ENCODE data around the gene KIF23. TPM values are rescaled to one million over a fixed set of nuclear protein-coding genes. Genes with fewer than 3 reads are reported as not detected.

The KIF23 gene
- polyA plus RNA-seq, 1 of the 3 experiments (the other 2 are of a cell fraction): 25.8 TPM

DNA sequence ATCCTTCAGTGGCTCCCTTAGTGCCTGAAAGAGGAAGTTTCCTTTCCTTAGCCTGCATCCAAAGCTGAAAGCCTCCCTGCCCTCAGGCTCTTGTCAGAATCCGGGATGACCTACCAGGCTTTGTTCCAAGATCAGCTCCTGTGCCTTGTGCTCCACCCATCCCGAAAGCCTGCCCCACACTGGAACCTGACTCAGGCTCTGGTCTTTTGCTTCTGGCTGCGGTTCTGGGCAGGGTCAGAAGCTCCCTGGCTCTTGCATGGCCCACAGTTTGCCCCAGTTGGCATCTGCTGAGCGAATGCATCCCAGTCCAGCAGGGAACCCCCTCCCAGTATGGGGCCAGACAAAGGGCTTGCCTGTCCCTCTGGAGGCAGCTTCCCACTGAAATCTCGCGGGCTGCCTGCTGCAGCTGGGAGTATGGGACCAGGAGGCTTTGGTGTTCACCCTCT, 25.9 kb upstream of the KIF23 start:
- WGBS (ENCODE audit: low lambda C conversion rate): 80% methylated on average over 6 of the region's 6 CpGs
- no peak overlapping the region for H3K4me2 ChIP-seq
- POLR2A ChIA-PET: no interaction called here

More for the DNA sequence above, 25.9 kb upstream of the KIF23 start:
- peaks cover 0 to 6% of the 10 kb centered on the region in 2 experiments; a peak in 1 of 4 replicates for H3K4me1 ChIP-seq (ENCODE audit: control insufficient read depth in 1 of 2, insufficient read depth in 2 of 2, low read depth in 1 of 2, low read length in 1 of 2)
- H3K27ac ChIP-seq (ENCODE audit: low read depth in 2 of 2, low read length in 1 of 2): no peak overlapping the region
- CTCF ChIA-PET: interaction anchor here (0.5 to 1.2 kb wide), 4 partner anchors 329 to 828 kb away, joined by 3 to 5 read pairs (median 3); no protein-coding TSS in a partner anchor
- no peaks in the 10 kb centered on the region for H3K79me2 ChIP-seq (ENCODE audit: insufficient read depth)
- TF ChIP-seq EP300 (IDR thresholded peaks at IDR 0.05; ENCODE audit: borderline replicate concordance in 1 of 2, low read depth in 1 of 2, low read length in 1 of 2): no peak
- TF ChIP-seq FOXM1 (IDR thresholded peaks at IDR 0.05; ENCODE audit: low read depth): no peak
- TF ChIP-seq, protein P1, sequence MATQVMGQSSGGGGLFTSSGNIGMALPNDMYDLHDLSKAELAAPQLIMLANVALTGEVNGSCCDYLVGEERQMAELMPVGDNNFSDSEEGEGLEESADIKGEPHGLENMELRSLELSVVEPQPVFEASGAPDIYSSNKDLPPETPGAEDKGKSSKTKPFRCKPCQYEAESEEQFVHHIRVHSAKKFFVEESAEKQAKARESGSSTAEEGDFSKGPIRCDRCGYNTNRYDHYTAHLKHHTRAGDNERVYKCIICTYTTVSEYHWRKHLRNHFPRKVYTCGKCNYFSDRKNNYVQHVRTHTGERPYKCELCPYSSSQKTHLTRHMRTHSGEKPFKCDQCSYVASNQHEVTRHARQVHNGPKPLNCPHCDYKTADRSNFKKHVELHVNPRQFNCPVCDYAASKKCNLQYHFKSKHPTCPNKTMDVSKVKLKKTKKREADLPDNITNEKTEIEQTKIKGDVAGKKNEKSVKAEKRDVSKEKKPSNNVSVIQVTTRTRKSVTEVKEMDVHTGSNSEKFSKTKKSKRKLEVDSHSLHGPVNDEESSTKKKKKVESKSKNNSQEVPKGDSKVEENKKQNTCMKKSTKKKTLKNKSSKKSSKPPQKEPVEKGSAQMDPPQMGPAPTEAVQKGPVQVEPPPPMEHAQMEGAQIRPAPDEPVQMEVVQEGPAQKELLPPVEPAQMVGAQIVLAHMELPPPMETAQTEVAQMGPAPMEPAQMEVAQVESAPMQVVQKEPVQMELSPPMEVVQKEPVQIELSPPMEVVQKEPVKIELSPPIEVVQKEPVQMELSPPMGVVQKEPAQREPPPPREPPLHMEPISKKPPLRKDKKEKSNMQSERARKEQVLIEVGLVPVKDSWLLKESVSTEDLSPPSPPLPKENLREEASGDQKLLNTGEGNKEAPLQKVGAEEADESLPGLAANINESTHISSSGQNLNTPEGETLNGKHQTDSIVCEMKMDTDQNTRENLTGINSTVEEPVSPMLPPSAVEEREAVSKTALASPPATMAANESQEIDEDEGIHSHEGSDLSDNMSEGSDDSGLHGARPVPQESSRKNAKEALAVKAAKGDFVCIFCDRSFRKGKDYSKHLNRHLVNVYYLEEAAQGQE (IDR thresholded peaks at IDR 0.05; ENCODE audit: low read depth, low read length): no peak
- TF ChIP-seq CHD2 (IDR thresholded peaks at IDR 0.05; ENCODE audit: low read length, partially characterized antibody): no peak
- TF ChIP-seq POLR2AphosphoS5 (IDR thresholded peaks at IDR 0.05; ENCODE audit: low read depth, low read length): no peak
- TF ChIP-seq YY1 (IDR thresholded peaks at IDR 0.05; ENCODE audit: low read depth): no peak
- no peak for TF ChIP-seq NRF1 (IDR thresholded peaks at IDR 0.05; ENCODE audit: low read depth, low read length)
- TF ChIP-seq, protein P2, sequence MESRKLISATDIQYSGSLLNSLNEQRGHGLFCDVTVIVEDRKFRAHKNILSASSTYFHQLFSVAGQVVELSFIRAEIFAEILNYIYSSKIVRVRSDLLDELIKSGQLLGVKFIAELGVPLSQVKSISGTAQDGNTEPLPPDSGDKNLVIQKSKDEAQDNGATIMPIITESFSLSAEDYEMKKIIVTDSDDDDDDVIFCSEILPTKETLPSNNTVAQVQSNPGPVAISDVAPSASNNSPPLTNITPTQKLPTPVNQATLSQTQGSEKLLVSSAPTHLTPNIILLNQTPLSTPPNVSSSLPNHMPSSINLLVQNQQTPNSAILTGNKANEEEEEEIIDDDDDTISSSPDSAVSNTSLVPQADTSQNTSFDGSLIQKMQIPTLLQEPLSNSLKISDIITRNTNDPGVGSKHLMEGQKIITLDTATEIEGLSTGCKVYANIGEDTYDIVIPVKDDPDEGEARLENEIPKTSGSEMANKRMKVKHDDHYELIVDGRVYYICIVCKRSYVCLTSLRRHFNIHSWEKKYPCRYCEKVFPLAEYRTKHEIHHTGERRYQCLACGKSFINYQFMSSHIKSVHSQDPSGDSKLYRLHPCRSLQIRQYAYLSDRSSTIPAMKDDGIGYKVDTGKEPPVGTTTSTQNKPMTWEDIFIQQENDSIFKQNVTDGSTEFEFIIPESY (IDR thresholded peaks at IDR 0.05; ENCODE audit: borderline replicate concordance, low read depth): no peak
- TF ChIP-seq RAD21 (IDR thresholded peaks at IDR 0.05; ENCODE audit: low read length): no peak
- TF ChIP-seq, protein P3, sequence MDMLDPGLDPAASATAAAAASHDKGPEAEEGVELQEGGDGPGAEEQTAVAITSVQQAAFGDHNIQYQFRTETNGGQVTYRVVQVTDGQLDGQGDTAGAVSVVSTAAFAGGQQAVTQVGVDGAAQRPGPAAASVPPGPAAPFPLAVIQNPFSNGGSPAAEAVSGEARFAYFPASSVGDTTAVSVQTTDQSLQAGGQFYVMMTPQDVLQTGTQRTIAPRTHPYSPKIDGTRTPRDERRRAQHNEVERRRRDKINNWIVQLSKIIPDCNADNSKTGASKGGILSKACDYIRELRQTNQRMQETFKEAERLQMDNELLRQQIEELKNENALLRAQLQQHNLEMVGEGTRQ (IDR thresholded peaks at IDR 0.05; ENCODE audit: borderline replicate concordance, low read depth, low read length): no peak
- TF ChIP-seq FOXJ3 (CRISPR knock-in tag; IDR thresholded peaks at IDR 0.05): no peak
- TF ChIP-seq GATA2 (CRISPR knock-in tag; IDR thresholded peaks at IDR 0.05): no peak
- no peak overlapping the region for H3K9ac ChIP-seq
- no peak overlapping the region for H2AFZ ChIP-seq (ENCODE audit: low read depth)
- no peaks in the 10 kb centered on the region for H4K20me1 ChIP-seq (ENCODE audit: insufficient read depth)
- no peak for DNase-seq
- H3K36me3 ChIP-seq (replicated peaks in 1 of 2; ENCODE audit: control insufficient read depth in 1 of 2, insufficient read depth in 2 of 2, low read length in 1 of 2): no peaks in the 10 kb centered on the region
- no peaks in the 10 kb centered on the region for H3K9me3 ChIP-seq
- H3F3A ChIP-seq (replicated peaks; ENCODE audit: insufficient read depth): peaks cover 5% of the 10 kb centered on the region
- no peak overlapping the region for H3K4me3 ChIP-seq (ENCODE audit: low read depth in 2 of 2, low read length in 1 of 2)
- no peaks in the 10 kb centered on the region for H3K9me2 ChIP-seq
- H3K27me3 ChIP-seq (ENCODE audit: insufficient read depth): no peaks in the 10 kb centered on the region
